CD4-positive, alpha-beta T cell treated with Interleukin-17A for 1 hour (primary cell): ENCODE results near the gene GADL1.
A peak's percentile ranks its signal among the peaks of the same experiment; 100 is the strongest.

ENCODE experiments used
- DNase-seq: peaks from one replicate; pipeline ENCODE4 v3.0.0-alpha.2; 2020

GADL1 gene

DNA sequence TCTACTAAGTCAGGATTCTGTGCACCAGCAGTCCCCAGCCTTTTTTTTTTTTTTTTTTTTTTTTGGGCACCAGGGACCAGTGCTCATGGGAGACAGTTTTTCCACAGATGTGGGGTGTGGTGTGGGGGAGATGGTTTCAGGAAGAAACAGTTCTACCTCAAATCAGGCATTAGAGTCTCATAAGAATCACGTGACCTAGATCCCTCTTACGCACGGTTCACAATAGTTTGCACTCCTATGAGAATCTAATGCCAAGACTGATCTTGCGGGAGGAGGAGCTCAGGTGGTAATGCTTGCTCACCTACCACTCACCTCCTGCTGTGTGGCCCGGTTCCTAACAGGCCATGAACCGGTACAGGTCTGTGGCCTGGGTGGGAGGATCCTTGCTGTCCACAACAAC lies 88.8 kb downstream of the GADL1 start:
- DNase-seq, result no peak

DNA sequence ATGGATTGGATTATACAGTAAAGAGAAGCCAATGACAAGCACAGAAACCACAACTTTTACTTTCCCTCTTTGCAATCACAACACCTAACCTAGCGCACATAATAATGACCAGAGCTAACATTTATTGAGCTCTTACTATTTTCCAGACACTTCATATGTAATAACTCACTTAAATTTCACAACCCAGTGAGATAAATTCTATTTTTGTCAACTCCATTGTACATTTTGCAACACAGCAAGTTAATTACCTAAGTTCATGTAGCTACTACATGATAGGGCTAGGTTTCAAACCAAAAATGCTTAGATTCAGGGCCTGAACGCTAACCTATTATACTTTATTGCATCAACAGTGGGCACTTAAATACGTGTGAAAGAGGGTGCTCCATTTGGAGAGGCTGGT lies 89.5 kb downstream of the GADL1 start:
- no peak for DNase-seq

- no peak for DNase-seq
Measured at GRCh38 chr3:30795176-30795575, 99.3 kb downstream of the GADL1 start.

DNA sequence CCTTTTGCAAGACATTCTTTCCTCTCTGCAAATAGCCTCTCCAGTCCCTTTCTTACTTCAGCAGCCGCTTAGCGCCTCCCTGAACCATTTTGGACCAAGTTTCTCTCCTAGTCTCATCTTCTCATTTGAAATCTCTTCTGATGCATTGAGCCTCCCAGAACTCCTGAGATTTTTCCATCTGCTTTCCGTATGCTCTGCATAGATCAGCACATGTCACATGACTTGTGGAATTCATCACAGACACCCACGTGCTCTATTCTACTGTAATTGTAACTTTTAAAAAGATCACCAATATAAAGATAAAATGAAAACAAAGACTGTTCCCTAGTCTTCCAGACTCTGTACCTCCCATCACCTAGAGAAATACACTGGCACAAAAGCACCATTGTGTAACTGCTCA lies 100.7 kb downstream of the GADL1 start:
- no peak for DNase-seq

GRCh38 chr3:30790150-30790549 lies 104.3 kb downstream of the GADL1 start:
- DNase-seq, result no peak

DNA sequence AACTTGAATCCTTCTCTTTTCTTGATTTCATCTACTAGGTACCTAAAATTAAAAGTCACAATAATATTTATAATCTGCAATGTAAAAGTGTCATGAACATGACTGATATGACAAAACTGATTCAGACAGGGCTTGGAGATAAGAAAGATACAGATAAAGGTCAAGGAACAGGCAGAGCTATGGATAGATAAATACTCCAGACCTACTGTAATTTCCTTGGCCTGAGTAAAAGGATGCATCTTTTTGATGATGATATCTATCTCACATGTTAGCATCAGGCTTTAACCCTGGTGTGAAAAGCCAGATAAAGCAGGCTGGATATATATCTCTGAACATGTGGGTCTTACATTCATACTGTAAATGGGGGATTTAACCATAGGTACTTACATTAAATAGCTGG lies 108.1 kb downstream of the GADL1 start:
- no peak for DNase-seq

GRCh38 chr3:30779686-30780287 lies 114.7 kb downstream of the GADL1 start:
- peak; percentile 11 for DNase-seq

GRCh38 chr3:30778933-30779332 lies 115.5 kb downstream of the GADL1 start:
- no peak for DNase-seq

DNA sequence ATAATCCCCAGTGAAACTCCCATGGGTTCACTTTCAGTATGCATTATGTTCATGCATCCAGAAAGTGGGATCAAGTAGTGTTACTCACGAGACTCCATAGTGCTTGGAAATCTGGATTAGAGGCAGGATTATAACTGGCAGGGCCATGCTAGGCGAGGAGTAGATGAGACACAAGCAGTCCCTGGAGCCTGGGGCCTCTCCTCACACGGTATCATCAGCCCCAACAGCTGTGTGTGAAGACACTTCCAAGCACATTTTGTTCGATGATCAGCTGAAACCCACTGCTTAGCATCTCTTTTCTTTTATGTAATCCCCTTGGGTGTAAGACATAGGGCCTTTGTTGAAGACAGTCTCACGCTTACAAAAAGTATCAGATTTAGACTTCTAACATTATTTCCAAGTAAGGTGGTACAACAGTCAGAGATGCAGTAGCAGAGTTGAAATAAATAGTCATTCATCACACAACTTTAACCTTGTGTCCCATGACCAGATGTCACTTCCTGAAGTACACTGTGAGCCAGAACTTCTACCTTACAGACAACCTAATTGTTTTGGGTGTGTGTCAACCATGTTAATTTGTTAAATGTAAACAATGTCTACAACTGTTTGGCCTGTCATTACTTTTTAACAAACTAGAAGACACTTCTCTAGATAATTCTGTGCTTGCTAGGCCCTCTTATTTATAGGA lies 116.9 kb downstream of the GADL1 start:
- DNase-seq, result no peak

- DNase-seq, result no peak
Measured at GRCh38 chr3:30776186-30776815, 118.2 kb downstream of the GADL1 start.

GRCh38 chr3:30775040-30775439 lies 119.4 kb downstream of the GADL1 start:
- DNase-seq, result no peak

DNA sequence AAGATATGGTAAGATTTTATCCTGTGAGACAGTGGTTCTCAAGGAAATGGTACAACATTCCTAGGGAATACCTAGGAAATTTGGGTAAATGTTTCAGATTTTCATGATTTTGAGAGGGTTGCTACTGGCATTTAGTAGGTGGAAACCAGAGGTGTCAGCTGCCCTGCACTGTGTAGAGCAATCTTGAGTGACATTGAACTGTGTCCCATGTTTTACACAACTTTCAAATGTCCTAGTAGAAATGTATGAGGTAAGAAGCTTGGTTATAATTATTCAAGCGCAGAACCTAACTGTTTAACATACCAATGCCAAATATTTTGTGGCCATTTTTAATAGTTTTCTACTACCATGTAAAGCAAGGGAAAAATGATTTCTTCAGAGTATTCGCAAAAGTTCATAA lies 120.4 kb downstream of the GADL1 start:
- no peak for DNase-seq

GRCh38 chr3:30770387-30770786 lies 124.1 kb downstream of the GADL1 start:
- no peak for DNase-seq

DNA sequence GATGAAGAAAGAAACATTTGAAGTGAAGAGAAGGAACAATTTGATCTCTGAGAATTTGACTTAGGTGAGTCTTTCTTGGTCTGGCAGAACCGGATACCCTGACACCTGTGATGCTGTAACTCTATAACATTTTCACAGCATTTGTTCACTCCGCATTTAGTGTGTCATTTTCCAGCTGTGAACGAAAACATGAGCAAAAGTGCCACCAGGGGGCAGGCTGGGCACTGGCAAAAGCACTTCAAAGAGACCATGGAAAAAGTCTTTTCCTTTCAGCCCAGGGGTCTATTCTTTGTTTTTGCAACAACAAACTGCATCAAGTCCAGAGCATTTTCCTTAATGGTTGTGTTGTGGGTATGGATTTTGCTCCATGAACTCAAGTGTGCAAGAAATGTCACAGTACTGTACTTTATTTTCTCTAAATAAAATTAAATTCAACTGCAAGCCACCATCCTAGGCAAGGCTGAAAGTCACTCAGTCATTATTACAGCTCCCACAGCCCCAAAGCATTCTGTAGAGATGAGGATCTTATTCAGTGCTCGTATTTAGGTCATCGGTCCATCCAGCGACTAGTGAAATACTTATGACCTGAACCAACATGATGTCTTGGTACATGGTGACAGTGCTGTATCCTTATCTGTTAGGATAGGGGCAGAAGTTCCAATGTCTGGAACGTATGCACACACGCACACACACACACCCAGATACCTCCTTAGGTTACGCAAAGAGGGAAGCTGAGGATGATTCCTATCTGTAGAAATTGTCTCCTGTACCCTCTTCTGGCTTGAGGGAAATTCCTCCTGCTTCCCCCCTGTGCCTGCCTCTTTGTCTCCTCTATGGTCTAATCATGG lies 125.5 kb downstream of the GADL1 start:
- DNase-seq, result peak; percentile 65

- no peak for DNase-seq
Measured at GRCh38 chr3:30768046-30768445, 126.4 kb downstream of the GADL1 start.

- no peak for DNase-seq
Measured at GRCh38 chr3:30766522-30766921, 127.9 kb downstream of the GADL1 start.

GRCh38 chr3:30764891-30765290 lies 129.6 kb downstream of the GADL1 start:
- no peak for DNase-seq

DNA sequence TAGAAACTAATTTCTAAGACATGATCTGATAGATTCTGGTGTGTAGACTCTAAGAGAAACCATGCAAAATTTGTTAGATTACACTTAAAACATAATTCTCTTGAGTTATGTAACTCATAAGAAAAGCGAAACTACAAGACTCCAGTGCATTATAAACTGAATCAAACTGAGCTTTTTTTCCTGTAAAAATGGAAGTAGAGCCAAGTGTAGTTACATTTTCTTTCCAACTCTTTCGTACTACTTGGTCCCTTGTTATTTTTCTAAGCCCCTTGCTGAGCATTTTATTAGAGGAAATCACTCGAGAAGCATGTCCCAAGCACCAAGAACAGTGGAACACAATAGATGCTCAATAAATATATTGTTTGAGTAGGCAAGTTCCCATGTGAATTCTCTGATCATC lies 130.2 kb downstream of the GADL1 start:
- no peak for DNase-seq

- no peak for DNase-seq
Measured at GRCh38 chr3:30761374-30761773, 133.1 kb downstream of the GADL1 start.

DNA sequence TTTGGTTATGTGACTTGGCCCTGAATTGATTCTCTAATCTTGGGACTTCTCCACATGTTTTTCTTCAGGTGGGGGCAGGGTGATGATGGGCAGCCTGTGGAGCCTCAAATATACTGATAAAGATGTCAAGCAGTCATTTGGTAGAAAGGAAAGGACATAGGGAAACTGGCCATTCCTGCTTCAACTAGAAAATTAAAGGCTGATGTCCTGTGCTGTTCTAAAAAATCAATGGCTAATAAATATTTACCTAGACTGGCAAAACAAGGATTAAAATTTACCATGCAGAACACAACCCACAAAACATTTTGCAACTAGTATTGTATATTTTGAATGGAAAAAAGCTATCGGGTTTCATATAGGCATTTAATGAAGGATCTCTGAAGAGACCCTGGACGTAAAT lies 133.7 kb downstream of the GADL1 start:
- no peak for DNase-seq

DNA sequence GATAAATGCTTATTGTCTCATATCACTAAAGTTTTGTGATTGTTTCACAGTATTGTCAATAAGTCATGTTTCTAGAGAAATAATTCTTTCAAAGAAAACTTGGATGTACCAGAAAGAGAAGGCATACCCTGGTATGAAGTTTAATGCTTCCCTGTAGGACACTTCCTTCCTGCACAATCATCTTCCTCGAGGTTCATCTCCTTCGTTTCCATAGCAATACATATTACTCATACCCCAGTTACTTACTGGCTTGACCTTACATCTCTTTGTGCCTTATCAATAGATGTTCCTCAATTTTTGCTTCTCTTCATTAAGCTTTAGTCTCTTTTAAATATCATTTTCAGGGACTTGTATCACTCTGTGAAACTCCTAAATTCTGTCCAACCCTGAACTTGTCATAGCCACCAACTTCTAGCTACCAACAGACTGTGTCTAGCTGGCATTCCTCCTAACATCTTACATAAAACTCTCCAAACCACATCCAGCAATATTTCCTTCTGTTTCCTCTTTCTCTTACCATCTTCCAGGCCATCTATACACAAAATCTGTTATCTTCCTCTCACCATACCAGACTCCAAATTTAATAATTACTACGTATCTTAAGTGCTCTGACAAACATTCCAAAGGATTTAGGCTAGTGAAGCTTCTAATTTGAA lies 134.3 kb downstream of the GADL1 start:
- no peak for DNase-seq

DNA sequence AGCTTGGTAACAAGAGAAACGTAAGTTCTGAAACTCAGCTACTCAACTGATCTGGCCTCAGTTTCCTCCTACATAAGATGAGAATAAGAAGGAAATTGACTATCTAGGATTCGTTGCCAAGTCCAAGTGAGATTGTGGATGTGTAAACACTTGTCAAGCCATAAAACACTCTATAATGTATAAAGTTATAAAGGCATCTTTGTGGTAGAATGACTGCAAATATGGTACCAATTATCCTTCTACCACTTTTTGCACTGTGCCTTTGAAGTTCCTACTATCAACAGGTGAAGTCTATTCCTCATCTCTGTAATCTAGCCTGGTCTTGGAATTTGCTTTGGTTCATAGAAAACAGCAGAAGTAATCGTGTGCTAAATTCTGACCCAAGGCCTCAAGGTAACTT lies 138.2 kb downstream of the GADL1 start:
- no peak for DNase-seq

GRCh38 chr3:30754426-30754825 lies 140.0 kb downstream of the GADL1 start:
- DNase-seq, result no peak
